GM18505 (cell line): Measurements from ENCODE around the gene MYLK2.

Experiments used
- ATAC-seq: cut with Tn5 transposase; IDR thresholded peaks from one replicate; pipeline ENCODE4 v1.9.1; 2021; ENCODE audit not compliant: unreplicated experiment
- POLR2A ChIP-seq: IDR thresholded peaks from 4 replicates; pipeline ENCODE4 v1.6.1; 2011; ENCODE audit warnings: borderline replicate concordance; ENCODE audit not compliant: insufficient read depth, insufficient read length; ENCODE audit errors: extremely low read depth

Gene MYLK2

GRCh38 chr20:31861385-31862156 lies 42.4 kb downstream of the MYLK2 start:
- ATAC-seq = peak; percentile 61

GRCh38 chr20:31862157-31862470 lies 43.0 kb downstream of the MYLK2 start:
- TF ChIP-seq POLR2A = no peak
- no peak for ATAC-seq

More at GRCh38 chr20:31861385-31862156, 42.4 kb downstream of the MYLK2 start:
- TF ChIP-seq POLR2A = no peak

- no peak for TF ChIP-seq POLR2A
- ATAC-seq = no peak
Measured at GRCh38 chr20:31862506-31862905, 43.4 kb downstream of the MYLK2 start.

GRCh38 chr20:31863296-31864085 lies 44.3 kb downstream of the MYLK2 start:
- no peak for ATAC-seq
- no peak for TF ChIP-seq POLR2A

GRCh38 chr20:31864521-31865400 lies 45.6 kb downstream of the MYLK2 start:
- no peak for ATAC-seq
- no peak for TF ChIP-seq POLR2A

GRCh38 chr20:31866221-31866620 lies 47.1 kb downstream of the MYLK2 start:
- no peak for ATAC-seq
- no peak for TF ChIP-seq POLR2A

- no peak for ATAC-seq
- no peak for TF ChIP-seq POLR2A
Measured at GRCh38 chr20:31868853-31869672, 49.9 kb downstream of the MYLK2 start.

- no peak for TF ChIP-seq POLR2A
- ATAC-seq = no peak
Measured at GRCh38 chr20:31869673-31869941, 50.5 kb downstream of the MYLK2 start.

- no peak for TF ChIP-seq POLR2A
- no peak for ATAC-seq
Measured at GRCh38 chr20:31869942-31870725, 51.0 kb downstream of the MYLK2 start, which contains the start of the genes DUSP15 and TTLL9. Gene DUSP15, minus strand, starts transcription at chr20:31870527. Its CDS starts 190 bp downstream, at chr20:31870337. Gene TTLL9, plus strand, starts transcription at chr20:31870634. Its CDS starts 493 bp downstream, at chr20:31871127.

GRCh38 chr20:31870726-31871617 lies 51.8 kb downstream of the MYLK2 start:
- TF ChIP-seq POLR2A = no peak
- ATAC-seq = no peak

- no peak for ATAC-seq
- TF ChIP-seq POLR2A = no peak
Measured at GRCh38 chr20:31871618-31871954, 52.4 kb downstream of the MYLK2 start.
